OCI-LY1 (cell line): ENCODE measurements around the gene FBXW12.

ENCODE experiments used
- EZH2 ChIP-seq: fragments of 200-600 bp; sonication (generic), shearing (Covaris generic); IDR thresholded peaks from 2 replicates; pipeline ENCODE4 v1.8.0; 2017; ENCODE audit warnings: borderline replicate concordance, mixed run types, mild to moderate bottlenecking, antibody characterized with exemption, low read length, moderate library complexity, mixed read lengths
- TF ChIP-seq, protein P1 (sequence below): fragments of 200-600 bp; sonication (generic), shearing (Covaris generic); IDR thresholded peaks from 2 replicates; pipeline ENCODE4 v1.5.1; 2017; ENCODE audit warnings: mild to moderate bottlenecking, antibody characterized with exemption, low read length, moderate library complexity, mixed read lengths

DNA sequence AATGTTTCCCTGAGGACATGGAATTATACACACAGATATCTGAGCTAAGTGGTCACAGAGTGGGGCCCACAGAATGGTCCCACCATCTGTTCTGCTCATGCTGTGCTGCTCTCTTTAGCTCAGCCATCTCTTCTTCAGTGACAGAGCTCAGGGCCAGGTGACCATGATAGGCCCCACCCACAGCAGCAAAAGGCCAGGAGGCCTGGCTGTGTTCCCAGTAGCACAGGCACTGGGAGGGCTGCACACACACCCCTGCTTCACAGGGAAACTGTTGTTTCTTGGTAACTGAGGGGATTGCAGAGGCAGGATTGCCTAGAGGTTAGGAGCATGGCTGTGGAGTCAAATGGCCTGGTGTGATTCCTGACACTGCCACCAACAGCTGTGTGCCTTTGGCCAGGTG is 4.8 kb upstream of the FBXW12 start:
- TF ChIP-seq, protein P1, sequence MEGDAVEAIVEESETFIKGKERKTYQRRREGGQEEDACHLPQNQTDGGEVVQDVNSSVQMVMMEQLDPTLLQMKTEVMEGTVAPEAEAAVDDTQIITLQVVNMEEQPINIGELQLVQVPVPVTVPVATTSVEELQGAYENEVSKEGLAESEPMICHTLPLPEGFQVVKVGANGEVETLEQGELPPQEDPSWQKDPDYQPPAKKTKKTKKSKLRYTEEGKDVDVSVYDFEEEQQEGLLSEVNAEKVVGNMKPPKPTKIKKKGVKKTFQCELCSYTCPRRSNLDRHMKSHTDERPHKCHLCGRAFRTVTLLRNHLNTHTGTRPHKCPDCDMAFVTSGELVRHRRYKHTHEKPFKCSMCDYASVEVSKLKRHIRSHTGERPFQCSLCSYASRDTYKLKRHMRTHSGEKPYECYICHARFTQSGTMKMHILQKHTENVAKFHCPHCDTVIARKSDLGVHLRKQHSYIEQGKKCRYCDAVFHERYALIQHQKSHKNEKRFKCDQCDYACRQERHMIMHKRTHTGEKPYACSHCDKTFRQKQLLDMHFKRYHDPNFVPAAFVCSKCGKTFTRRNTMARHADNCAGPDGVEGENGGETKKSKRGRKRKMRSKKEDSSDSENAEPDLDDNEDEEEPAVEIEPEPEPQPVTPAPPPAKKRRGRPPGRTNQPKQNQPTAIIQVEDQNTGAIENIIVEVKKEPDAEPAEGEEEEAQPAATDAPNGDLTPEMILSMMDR = no peak
- no peak for TF ChIP-seq EZH2
